RCC 7860 (cell line): ENCODE data around the gene TIAM2.
"Not testable (repeated sequence)": the region's sequence is repeated elsewhere in the genome, so short reads cannot be mapped to it uniquely, and the experiment has no call there.

Experiments
- DNase-seq: peaks from one replicate; pipeline ENCODE4 v3.0.0-alpha.2; 2015; ENCODE audit warnings: low spot score
- FAIRE-seq: peaks from 2 replicates; lab custom pipeline; 2012; peaks lifted over from hg19 to GRCh38; lab: Jason Lieb, UNC

TIAM2 gene

DNA sequence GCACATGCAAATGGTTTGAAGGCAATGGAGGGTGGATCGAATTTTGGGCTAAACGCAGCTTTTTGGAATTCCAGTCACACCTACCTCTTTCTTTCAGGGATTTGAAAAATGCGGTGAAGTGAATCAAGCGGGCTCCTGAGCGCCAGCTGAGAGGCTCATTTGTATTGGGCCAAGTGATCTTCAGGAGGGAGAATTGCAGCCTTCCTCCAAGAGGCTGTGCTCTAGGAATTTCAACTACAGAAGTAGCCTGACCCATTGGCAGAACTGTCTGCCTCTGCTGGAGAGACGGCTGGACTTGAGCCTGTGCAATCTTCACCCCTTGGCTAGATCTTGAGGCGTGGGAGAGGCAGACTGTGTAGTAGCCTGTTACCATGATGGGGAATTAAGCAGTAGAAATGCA lies 5.7 kb upstream of the TIAM2 start:
- DNase-seq (no peak), FAIRE-seq (no peak)

DNA sequence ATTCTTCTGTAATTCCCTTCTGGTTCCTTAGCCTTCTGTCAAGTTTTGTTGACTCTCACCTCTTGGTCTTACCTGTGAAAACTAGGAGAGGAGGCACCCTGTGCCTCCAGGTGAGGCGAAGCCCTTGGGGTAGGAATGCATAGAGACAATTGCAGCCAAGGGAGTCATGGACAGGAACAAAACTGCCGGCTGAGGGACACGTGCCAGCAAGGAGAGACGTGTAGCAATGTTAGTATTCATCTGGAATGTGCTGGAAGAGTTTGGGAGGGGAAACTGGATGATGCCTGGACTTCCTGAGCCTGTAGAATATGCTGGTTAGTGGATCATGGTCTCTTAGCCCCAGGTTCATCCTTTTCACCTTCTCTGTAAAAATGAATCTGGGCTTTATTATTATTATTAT lies 3.9 kb upstream of the TIAM2 start:
- no peak for DNase-seq

DNA sequence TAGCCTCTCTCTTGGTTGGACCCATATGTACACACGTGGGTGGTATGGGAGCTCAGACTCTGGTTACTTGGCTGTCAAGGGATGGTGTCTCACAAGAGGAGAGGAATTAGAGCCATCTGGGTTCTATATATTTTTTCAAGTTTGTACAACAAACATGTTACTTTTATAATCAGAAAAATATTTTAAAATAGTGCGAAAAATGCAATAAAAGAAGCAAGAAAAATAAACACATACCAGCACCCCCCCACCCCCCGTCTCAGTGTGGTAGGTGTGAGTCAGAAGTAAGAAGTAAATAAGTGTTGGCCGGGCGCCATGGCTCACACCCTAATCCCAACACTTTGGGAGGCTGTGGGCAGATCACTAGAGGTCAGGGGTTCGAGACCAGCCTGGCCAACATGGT lies 2.1 kb upstream of the TIAM2 start:
- no peak for FAIRE-seq
- DNase-seq, result no peak

More for the DNA sequence above, 3.9 kb upstream of the TIAM2 start:
- no peak for FAIRE-seq

DNA sequence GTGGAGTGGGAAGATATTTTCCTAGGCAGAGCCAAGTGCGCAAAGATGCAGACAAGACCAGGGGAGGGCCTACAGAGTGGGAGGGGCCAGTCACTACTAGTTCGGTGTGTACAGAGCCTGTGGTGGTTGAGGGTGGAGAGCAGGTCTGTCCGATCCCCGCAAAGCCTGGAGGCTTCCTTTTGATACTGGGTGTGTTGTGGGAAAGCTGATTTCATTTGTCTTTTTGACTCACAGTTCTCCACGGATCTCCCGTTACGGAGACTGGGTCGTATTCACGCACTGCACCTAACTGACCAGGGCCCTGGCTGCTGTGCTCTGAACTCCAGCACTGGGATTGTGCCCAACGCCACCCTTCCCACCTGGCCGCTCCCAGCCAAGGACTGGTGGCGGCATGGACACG lies 1.4 kb upstream of the TIAM2 start:
- FAIRE-seq (no peak), DNase-seq (no peak)

DNA sequence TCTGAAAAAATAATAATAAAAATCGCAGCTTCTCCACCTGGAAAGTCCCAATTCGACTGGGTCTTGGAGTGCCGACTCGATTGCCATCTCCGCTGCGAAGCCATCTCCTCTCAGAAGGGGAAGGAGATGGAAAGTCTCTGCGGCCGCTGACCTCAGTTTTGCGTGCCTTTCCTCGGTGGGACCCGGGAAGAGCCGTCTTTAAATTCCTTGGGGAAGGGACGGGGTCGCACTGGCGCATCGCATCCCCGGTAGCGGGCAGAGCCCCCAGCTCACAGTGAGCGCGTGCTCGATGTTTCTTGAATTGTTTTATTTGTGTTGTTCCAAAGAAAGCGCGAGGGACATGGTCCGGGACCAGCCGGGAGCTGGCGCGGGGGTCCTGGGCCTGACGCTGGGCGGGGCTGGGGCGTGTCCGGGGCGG lies 270 bp upstream of the TIAM2 start:
- FAIRE-seq (no peak), DNase-seq (no peak)

DNA sequence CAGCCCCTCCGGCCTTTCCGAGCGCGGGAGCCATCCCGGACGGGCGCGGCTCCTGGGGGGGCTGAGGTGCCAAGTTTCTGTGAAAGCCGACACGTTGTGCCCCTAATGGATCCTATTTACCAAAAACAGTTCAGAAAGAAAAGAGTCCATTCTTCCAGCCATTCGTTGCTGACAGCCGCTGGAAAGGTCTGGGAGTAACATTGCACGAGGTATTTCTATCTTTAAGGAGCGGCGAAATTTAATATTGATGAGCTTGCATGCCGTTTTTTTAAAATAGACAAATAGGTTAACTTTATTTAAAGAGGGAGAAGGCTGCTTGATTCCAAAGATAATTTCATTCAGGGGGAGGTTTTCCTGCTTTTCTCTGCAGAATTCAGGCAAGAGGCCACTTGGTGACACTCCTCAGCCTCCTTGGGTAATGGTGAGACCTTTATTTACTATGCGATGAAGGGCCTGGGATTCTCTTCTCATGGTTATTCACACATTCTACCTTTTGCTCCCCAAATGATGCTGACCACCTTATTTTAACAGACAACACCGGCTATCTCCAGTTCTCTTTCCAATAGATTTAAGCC lies 988 bp downstream of the TIAM2 start:
- FAIRE-seq (no peak), DNase-seq (no peak)

DNA sequence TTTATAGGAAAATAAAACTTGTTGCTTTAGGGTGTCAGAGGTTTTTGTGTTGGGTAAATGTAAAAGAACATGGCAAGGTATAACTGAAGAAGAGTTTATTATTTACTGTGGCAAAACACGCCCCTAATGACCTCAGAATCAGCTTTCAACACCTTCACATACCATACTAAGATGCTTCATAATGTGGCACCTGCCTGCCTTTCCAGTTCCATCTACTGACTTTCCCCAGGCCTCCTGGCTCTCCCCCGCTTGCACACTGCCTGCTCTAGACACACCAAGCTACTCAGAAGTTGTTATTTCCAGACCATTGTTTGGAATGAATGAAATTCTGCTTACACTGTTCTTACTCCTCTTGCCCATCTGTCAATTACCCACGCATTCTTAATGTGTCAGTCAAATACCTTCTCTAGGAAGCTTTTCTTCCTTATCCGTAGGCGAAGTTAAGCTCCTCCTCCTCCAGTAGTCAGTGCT lies 1.8 kb downstream of the TIAM2 start:
- FAIRE-seq (no peak), DNase-seq (no peak)

DNA sequence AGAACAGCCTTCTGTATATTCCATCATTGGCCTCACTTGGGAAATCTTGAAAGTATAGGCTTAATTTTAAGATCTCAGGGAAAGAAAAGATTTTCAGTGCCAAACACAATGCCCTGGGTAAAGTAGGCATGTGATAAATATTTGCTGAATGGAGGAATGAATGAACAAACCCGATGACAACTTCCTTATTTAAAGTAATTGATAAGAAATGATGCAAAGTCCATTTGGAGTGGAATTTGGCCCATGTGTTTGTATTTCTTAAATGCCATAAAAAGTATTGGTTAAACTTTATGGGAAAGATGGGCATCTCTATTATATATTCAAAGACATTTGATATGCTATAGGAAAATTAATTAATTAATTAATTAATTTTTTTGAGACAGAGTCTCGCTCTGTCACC lies 3.7 kb downstream of the TIAM2 start:
- no peak for FAIRE-seq

DNA sequence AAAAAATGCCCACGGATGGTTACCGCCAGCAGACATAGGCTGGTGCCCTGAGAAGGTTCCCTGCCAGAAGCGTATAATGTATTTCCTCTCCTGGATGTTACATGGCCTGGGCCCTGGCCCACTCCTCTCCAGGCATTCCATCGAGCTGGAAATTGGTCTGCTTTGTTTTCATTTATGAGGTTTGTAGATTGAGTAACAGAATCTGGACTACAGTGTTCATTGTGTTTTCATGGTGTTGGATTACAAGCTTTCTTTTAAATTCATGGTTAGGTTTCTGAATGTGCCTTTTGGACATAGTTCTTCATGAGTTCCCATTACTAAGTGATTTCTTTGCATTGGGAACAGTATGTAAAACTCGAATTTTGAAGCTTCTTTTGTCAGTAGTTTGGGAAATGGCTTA lies 6.4 kb downstream of the TIAM2 start:
- DNase-seq (no peak), FAIRE-seq (no peak)

More for the DNA sequence above, 3.7 kb downstream of the TIAM2 start:
- no peak for DNase-seq

DNA sequence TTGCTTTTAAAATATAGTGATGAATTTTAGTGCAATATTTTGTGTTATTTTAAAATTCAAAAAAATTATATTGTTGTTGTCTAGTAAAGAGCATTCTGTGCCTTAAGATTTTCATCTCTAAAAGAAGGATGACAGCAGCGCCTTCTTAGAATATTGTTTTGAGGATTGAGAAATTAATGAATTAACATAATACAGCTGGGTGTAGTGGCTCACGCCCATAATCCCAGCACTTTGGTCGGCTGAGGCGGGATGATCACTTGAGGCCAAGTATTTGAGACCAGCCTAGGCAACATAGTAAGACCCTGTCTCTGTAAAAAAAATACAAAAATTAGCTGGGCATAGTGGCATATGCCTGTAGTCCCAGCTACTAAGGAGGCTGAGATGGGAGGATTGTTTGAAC lies 6.8 kb downstream of the TIAM2 start:
- FAIRE-seq, result no peak
- no peak for DNase-seq

DNA sequence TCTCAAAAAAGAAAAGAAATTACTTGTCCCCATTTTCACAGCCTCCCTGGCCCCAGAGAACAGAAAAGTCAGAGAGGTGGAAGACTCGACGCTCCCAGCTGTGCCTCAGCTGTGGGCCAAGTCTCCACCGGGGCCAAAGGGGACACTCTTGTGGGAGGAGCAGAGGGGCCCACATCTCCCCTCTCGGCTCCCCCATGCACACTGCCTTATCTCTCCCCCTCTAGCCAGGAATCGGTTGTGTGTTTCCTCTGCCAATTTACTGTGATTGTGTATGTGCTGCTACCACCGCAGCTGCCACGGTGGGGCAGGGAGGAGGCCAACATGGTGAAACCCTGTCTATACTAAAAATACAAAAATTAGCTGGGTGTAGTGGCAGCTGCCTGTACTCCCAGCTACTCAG lies 8.4 kb downstream of the TIAM2 start:
- no peak for DNase-seq
- FAIRE-seq, result no peak

DNA sequence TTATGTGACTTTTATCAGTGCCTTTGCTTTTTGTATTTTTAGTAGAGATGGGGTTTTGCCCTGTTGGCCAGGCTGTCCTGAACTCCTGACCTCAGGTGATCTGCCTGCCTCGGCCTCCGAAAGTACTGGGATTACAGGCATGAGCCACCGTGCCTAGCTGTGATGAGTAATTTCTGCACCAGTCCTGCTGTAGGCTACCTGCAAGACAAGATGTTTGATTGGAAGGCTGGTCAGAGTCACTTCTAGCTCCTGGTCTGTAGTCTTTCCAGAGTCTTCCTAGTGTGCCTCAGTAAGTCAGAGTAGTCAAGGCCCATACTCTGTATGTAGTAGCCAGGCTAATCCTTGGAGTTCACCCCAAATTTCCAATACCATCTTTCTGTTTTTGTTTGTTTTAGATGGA lies 8.9 kb downstream of the TIAM2 start:
- FAIRE-seq, result no peak
- DNase-seq, result no peak

DNA sequence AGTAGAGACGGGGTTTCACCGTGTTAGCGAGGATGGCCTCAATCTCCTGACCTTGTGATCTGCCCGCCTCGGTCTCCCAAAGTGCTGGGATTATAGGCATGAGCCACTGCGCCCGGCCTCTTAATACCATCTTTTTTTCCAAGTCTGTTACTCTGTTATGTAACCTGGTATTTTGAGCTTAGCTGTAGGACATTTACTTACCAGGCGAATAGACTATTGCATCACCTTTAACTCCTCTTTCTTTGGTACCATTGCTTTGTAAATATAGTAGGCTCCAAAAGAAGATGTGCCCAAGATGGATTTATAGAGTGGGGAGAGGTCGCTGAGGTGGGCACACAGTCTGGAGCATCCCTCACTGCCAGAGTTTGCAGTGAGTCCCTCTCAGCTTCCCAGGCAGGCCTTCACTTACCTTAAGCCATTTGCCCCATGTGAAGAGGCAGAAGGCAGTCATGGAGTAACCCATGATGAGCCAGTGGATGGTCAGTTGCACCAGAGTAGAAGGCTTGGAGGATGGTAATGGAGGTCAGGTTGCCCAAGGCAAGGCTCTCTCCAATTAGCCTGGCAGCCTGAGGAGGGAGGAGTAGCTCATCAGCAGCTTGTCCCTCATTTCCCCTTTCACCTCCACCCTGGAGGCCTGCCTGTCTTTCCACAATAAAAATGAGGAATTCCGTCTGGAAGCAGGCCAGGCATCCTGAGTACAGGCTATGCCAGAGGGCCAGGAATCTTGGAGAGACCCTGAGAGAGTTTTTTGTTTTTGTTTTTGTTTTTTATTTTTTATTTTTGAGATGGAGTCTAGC lies 9.7 kb downstream of the TIAM2 start:
- DNase-seq, result no peak
- no peak for FAIRE-seq

DNA sequence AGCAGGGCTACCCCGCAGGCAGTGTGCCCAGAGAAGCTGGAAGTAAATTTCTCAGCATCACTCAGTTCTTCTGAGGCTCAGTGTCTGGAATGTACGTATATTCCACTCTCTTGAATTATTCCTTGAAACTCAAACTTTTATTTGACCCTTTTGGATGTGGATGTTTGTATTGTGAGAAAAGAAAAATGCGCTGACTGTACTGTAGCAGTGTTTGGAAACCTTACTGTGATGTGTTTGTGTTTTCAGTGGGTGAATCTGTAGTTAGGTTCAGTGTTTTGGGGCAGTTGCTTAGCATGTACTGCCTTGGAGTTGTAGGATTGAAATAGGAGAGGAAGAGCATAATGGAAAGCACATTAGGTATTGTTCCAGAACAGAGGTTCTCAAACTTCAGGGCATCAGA lies 13.5 kb downstream of the TIAM2 start:
- no peak for FAIRE-seq
- DNase-seq, result no peak

DNA sequence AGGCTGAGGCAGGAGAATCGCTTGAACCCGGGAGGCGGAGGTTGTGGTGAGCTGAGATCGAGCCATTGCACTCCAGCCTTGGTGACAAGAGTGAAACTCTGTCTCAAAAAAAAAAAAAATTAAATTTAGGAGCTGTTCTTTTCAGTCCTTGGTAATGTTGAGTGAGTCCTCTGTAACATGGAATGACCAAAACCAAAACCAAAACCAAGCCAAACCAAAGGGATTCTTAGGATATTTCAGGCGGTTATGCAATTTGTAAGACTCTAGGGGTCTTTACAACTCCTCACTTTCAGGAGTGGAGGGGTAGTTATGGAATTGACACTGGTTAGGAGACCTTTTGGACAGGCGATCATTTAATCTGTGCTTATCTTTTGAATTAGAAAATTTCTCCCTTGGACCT lies 15.8 kb downstream of the TIAM2 start:
- DNase-seq (no peak), FAIRE-seq (no peak)

DNA sequence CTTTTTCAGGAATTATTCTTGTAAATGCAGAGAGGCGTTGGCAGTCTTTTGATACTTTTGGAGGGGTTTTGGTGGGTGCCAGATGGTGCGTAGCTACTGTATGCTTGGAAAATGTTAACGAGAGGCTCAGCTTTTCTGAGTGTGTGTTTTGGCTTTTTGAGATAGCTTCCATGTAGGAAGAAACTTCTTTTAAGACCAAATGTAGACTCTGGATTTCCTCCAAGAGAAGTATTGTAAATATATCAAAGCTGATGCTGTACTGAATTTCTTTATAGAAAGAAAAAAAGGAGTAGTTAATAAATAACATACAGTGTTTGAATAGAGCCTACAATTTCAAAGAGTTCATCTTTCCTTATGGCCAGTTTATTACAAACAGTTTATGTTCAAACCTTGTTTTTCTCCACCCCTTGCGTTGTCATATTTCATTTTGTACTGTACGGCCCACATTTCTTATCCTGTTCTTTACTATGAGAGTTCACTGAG lies 16.7 kb downstream of the TIAM2 start:
- DNase-seq, result no peak
- no peak for FAIRE-seq

DNA sequence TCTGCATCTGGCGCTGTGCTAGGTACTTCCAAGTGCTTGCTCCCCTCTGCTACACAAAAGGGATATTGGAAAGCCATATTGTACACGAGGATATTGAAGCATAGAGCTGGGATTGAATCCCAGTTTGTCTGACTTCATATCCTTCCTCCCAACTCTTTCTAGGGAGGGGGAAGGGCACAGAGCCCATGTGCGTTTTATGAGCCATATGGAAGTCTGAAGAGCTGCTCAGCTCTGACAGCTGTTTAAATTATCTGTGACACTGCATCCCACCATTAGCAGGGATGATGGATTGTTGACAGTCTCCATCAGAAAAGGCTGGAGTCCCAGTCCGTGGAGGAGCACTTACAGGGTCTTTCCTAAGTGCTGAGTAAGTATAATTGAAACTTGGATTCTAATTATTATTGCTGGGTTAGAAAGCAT lies 18.4 kb downstream of the TIAM2 start:
- FAIRE-seq (no peak), DNase-seq (no peak)

DNA sequence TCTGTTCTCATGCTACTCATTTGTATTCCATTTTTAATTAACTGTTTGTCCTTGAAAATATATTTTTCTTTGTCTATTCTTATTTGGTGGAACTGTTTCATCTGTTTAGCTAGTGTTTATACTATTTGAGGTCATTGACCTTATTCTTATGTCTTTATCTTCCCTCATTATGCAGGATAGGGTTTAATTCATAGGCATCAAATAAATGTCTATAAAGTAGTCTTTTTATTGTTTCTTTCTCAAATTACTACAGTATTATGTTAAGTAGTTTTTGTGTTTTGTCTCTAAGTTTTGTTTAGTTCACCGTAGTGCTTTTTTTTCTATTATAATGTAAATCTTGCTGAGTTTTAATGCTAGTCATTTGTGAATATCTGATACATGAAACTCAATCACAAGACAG lies 19.0 kb downstream of the TIAM2 start:
- no peak for DNase-seq
- no peak for FAIRE-seq

DNA sequence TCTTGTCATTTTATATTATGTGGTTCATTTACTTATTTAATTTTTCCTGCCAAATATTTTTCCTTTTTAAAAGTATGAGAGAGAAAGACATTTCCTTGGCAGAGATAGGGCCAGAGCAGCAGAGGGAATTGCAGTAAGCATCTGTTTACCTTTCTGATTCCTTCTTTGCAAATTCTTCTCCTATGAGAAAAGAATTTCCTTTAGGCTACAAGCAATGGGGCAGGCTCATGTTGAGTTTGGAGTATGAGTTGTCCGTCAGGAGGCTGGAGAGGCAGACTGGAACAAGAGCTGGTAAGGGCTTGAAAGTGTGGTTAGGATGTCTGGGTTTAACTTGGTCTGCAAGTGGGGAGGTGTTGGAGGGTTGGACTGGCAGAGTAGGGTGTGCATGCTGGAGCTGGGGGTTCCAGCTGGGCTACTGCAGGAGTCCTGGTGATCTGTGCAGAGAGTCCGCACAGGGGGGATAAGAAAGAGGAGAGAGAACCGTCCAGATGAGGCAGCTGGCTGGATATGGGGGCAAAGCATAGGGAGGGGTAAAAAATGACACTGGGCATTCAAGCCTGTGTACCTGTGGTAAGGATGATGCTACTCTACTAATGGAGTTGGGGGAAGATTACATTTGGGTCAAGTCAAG lies 19.7 kb downstream of the TIAM2 start:
- FAIRE-seq, result no peak
- DNase-seq, result no peak

DNA sequence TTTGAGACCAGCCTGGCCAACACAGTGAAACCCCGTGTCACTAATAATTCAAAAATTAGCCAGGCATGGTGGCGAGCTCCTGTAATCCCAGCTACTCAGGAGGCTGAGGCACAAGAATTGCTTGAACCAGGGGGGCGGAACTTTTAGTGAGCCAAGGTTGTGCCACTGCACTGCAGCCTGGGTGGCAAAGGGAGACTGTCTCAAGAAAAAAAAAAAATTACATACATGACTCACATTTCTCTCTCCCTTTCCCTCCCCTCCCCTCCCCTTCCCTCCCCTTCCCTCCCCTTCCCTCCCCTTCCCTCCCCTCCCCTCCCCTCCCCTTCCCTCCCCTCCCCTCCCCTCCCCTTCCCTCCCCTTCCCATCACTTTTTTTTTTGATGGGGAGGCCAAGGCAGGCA lies 23.3 kb downstream of the TIAM2 start:
- DNase-seq, FAIRE-seq: not testable (repeated sequence)

DNA sequence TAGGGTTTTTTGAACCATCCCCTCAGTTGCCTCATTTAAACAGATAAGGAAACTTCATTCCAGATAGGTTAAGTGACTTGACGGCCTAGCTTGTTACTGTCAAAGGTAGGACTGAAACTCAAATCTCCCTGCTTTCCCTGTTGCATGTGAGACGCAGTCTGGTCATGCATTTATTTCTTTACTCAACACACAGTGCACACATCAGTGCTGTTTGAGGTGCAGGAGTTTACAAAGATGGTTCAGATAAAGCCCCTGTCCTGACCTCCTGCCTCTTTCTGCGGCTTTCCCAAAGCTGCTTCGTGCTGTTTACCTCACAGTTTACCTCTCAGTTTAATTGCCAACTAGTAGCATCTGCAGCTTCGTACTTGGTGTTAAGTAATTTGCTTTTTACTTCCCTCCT lies 26.6 kb downstream of the TIAM2 start:
- DNase-seq, result no peak
- no peak for FAIRE-seq

DNA sequence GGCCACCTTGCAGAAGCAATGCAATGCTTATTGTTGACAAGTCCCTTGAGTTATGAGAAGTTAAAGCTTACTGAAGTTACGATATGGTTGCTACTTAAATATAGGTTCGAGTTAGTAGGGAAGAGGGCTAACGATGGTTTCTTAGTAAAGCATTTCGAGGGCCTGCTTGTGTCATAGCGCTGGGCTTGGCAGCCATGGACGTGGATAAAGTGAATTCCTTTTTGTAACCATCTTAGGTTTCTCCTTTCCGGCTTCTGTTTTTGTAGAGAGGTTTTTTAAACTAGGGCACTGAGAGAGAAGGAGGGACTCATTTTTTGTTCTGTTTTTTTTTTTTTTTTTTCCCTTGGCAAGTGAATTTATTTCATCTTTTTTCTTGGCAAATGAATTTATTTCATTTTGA lies 27.6 kb downstream of the TIAM2 start:
- FAIRE-seq (no peak), DNase-seq (no peak)
